Vagina (tissue), 2 donors: Measurements from ENCODE around the gene L3MBTL1.

Source experiments
- CTCF ChIP-seq, 3 experiments: fragments of 450-650 bp in 2 of 3; fragments of 200-600 bp in 1 of 3; sonication (generic) in 1 of 3; IDR thresholded peaks; one replicate each; pipeline ENCODE4 v1.5.1; 2017 to 2019; ENCODE audit warnings: antibody characterized with exemption in 3 of 3, mild to moderate bottlenecking in 2 of 3, moderate library complexity in 2 of 3
- POLR2A ChIP-seq, 2 donors: fragments of 450-650 bp; IDR thresholded peaks; one replicate each; pipeline ENCODE4 v1.6.1; 2017; ENCODE audit warnings: antibody characterized with exemption in 2 of 2, mild to moderate bottlenecking in 2 of 2, moderate library complexity in 2 of 2

- no peak for TF ChIP-seq POLR2A (IDR thresholded peaks at IDR 0.05)
- no peak for TF ChIP-seq CTCF (IDR thresholded peaks at IDR 0.05)
Observed at GRCh38 chr20:43583982-43584432, 76.5 kb downstream of the L3MBTL1 start.
